Hematopoietic multipotent progenitor cell treated with erythropoietin and hydrocortisone succinate and interleukin-3 and kit ligand, for 4 days (in vitro differentiated cells): ENCODE measurements around the gene UBXN7.
"Not testable (repeated sequence)": the region's sequence is repeated elsewhere in the genome, so short reads cannot be mapped to it uniquely, and the experiment has no call there.

Source experiments
- DNase-seq: peaks from one replicate; pipeline ENCODE4 v3.0.0-alpha.2; 2015

Gene UBXN7

DNA sequence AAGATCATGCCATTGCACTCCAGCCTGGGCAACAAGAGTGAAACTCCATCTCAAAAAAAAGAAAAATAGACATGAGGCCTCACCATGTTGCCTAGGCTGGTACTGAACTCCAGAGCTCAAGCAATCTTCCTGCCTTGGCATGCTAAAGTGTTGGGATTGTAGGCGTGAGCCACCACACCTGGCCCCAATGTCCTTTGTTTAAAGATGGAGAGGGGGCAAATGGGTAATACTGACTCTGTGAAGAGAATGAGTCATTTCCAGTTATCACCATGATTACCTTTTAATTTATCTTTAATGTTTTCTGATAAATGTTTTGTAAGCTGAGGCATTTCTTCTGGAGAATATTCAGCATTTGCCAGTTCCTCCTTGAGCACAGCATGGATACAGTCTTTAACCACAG lies 116.4 kb downstream of the UBXN7 start:
- no peak for DNase-seq

DNA sequence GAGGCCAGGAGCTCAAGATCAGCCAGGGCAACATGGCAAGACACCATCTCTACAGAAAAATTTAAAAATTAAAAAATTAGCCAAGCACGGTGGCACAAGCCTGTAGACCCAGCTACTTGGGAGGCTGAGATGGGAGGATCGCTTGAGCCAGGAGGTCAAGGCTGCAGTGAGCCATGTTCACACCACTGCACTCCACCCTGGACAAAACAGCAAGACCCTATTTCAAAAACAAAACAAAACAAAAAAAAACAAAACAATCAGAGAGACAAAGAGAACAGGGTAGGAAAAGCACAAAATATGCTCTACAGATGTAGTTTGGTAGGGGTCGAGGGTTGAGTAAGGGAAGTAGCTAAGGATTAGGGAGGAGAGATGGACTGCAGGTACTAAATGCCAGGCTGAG lies 117.6 kb downstream of the UBXN7 start:
- no peak for DNase-seq

DNA sequence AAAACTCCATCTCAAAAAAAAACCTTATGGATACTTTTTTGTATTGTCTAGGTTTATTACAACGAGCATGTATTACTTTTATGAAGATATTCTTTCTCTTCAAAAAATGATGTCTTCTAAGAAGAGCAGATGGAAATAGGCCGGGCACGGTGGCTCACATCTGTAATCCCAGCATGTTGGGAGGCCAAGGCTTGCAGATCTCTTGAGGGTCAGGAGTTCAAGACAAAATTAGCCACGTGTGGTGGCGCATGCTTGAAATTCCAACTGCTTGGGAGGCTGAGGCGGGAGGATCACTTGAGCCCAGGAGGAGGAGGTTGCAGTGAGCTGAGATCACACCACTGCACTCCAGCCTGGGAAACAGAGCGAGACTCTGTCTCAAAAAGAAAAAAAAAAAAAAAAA lies 118.1 kb downstream of the UBXN7 start:
- DNase-seq: not testable (repeated sequence)

DNA sequence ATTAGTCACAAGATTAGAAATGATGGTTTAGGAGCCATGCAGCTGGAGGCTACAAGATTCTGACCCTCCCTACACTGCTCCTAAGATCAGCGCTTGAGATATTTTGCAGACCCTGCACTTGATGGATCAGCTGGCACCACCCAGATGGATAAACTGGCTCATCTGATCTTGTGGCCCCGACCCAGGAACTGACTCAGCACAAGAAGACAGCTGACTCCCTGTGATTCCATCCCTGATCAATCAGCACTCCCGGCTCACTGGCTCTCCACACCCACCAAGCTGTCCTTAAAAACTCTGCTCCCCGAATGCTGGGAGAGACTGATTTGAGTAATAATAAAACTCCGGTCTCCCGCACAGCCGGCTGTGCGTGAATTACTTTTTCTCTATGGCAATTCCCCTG lies 129.3 kb downstream of the UBXN7 start:
- not testable (repeated sequence) for DNase-seq

DNA sequence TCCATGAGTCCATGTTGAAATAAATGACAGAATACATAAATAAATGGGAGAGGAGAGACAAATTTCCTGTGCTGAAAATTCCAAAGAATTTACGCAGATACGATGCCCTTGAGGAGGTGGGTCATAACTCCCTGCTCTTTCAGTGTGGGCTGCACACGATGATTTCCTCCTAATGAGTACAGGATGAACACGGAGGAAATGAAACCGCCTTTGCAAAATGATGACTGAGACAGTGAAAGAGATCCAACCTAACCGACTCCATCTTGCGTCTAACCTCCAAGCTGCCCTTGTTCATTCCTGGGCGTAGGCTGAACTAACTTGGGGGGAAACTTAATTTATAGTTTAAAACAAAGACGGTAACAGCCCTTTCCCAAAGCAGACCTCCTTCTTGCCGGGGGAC lies 129.7 kb downstream of the UBXN7 start:
- DNase-seq: not testable (repeated sequence)

DNA sequence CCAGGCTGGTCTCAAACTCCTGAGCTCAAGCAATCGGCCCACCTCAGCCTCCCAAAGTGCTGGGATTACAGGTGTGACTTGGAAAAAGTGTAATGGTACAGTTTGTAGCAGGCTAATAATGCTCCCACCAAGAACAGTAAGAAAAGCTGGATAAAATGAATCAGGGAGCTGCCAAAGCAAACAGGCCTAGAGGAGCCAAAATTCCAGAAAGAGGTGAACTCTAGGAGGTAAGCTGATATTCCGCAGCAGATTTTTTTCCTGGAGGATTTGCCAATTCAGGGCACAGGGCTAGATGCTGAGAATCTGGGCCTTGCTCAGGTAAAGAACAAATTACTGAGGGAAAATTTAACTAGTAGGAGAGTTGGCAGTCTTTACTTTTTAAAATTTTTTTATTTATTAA lies 133.7 kb downstream of the UBXN7 start:
- no peak for DNase-seq
